Esophagus muscularis mucosa (tissue), 3 donors: ENCODE results near the gene FOXO3B.
"Not testable (repeated sequence)": the region's sequence is repeated elsewhere in the genome, so short reads cannot be mapped to it uniquely, and the experiment has no call there.

Source experiments
- EP300 ChIP-seq: sonication (generic); formaldehyde crosslinking; IDR thresholded peaks from one replicate; pipeline ENCODE4 v1.6.1; 2017; ENCODE audit warnings: antibody characterized with exemption
- TF ChIP-seq, protein P1 (sequence below), 3 experiments: fragments of 200-600 bp in 2 of 3; fragments of 450-650 bp in 1 of 3; sonication (generic) in 2 of 3; IDR thresholded peaks; one replicate each; pipeline ENCODE4 v1.5.1; 2017 to 2019; ENCODE audit warnings: antibody characterized with exemption in 3 of 3, mild to moderate bottlenecking in 2 of 3, moderate library complexity in 1 of 3

DNA sequence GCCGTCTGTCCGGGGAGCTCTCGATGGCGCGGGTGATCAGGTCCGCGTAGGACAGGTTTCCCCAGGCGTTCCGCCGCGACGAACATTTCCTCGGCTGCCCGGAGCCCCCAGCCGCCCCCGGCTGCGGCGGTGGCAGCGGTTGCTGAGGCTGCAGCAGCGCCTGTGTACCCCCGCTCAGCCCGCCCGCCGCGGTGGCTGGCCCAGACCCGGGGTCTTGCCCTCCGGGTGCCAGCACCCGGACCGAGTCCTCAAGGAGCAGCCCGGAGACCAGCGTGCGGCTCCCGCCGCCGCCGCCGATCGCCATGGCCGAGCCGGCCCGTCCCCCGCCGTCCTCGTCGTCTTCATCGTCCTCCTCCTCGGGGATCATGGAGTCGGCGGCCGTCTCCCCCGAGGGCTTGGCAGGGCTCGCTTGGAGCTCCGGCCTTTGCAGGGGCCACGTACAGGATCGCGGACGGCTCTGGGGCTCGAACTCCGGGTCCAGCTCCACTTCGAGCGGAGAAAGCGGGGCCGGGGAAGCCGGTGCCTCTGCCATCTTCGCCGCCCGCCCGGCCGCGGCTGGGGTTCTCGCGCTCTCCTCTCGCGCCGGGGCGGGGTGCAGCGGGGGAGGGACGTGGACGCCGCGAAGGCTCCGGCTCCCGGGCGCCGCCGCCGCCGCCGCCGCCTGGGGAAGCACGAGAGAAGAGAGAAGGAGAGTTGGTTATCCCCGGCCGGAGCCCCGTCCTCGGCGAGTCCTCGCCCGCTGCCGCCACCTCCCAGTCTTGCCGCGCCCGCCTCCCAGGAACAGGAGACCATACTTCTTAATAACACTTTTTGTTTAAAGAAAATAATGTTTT lies 9.5 kb downstream of the FOXO3B start:
- TF ChIP-seq, protein P1, sequence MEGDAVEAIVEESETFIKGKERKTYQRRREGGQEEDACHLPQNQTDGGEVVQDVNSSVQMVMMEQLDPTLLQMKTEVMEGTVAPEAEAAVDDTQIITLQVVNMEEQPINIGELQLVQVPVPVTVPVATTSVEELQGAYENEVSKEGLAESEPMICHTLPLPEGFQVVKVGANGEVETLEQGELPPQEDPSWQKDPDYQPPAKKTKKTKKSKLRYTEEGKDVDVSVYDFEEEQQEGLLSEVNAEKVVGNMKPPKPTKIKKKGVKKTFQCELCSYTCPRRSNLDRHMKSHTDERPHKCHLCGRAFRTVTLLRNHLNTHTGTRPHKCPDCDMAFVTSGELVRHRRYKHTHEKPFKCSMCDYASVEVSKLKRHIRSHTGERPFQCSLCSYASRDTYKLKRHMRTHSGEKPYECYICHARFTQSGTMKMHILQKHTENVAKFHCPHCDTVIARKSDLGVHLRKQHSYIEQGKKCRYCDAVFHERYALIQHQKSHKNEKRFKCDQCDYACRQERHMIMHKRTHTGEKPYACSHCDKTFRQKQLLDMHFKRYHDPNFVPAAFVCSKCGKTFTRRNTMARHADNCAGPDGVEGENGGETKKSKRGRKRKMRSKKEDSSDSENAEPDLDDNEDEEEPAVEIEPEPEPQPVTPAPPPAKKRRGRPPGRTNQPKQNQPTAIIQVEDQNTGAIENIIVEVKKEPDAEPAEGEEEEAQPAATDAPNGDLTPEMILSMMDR (IDR thresholded peaks at IDR 0.05): not testable (repeated sequence)
- not testable (repeated sequence) for TF ChIP-seq EP300
